PC-9 (cell line): ENCODE results near the gene NDUFAF8. TPM values are rescaled to one million over a fixed set of nuclear protein-coding genes. Genes with fewer than 3 reads are reported as not detected.
A peak's percentile ranks its signal among the peaks of the same experiment; 100 is the strongest.

Experiments used
- BruUV-seq: library from RNA; stranded (reverse); fragments of 400-500 nt; replicated peaks from 2 replicates; lab custom pipeline; 2021; lab: Mats Ljungman, UMichigan
- CTCF ChIA-PET: fragments of 300-600 bp; sonication (Branson Sonifier 250); formaldehyde crosslinking; loops from one replicate; lab custom pipeline; 2022; ENCODE audit warnings: antibody characterized with exemption; lab: Charles Lee
- POLR2A ChIA-PET: fragments of 300-600 bp; sonication (Branson Sonifier 250); formaldehyde crosslinking; loops from one replicate; lab custom pipeline; 2022; ENCODE audit warnings: antibody characterized with exemption; ENCODE audit not compliant: unreplicated experiment; lab: Charles Lee
- DNase-seq, 2 experiments: peaks; one replicate each; pipeline versions ENCODE4 v3.0.0 to v3.0.0-alpha.2; 2015 to 2022; ENCODE audit warnings: mixed read lengths in 1 of 2
- H2AFZ ChIP-seq: fragments of 200-600 bp; sonication (generic); 2 replicates; pipeline ENCODE4 v1.8.1; 2017; ENCODE audit warnings: antibody characterized with exemption
- H3F3A ChIP-seq: fragments of 200-600 bp; sonication (generic); 2 replicates; pipeline ENCODE4 v1.8.1; 2017; ENCODE audit warnings: antibody characterized with exemption, mild to moderate bottlenecking, low read depth; ENCODE audit not compliant: insufficient read depth
- H3K27ac ChIP-seq: fragments of 200-600 bp; sonication (generic); 2 replicates; pipeline ENCODE4 v1.6.1; 2016; ENCODE audit warnings: mixed run types
- H3K27me3 ChIP-seq: fragments of 200-600 bp; sonication (generic); 2 replicates; pipeline ENCODE4 v1.6.1; 2016; ENCODE audit warnings: low read depth, mixed run types; ENCODE audit not compliant: insufficient read depth
- H3K36me3 ChIP-seq: fragments of 200-600 bp; sonication (generic); 2 replicates; pipeline ENCODE4 v1.6.1; 2016; ENCODE audit warnings: low read depth, mixed run types
- H3K4me1 ChIP-seq: fragments of 200-600 bp; sonication (generic); replicated peaks from 2 replicates; pipeline ENCODE4 v1.6.1; 2016; ENCODE audit warnings: mixed run types; ENCODE audit not compliant: insufficient read depth
- H3K4me2 ChIP-seq: fragments of 200-600 bp; sonication (generic); 2 replicates; pipeline ENCODE4 v1.6.1; 2017; ENCODE audit warnings: mixed run types
- H3K4me3 ChIP-seq: fragments of 200-600 bp; sonication (generic); 2 replicates; pipeline ENCODE4 v1.6.1; 2016; ENCODE audit warnings: mixed run types
- H3K79me2 ChIP-seq: fragments of 200-600 bp; sonication (generic); 2 replicates; pipeline ENCODE4 v1.6.1; 2017; ENCODE audit warnings: low read depth, mixed run types
- H3K9me2 ChIP-seq: fragments of 200-600 bp; sonication (generic); 2 replicates; pipeline ENCODE4 v1.8.1; 2017; ENCODE audit warnings: mild to moderate bottlenecking; ENCODE audit not compliant: insufficient read depth
- H3K9me3 ChIP-seq: fragments of 200-600 bp; sonication (generic); 2 replicates; pipeline ENCODE4 v1.8.1; 2016; ENCODE audit warnings: low read depth; ENCODE audit not compliant: insufficient read depth
- H4K20me1 ChIP-seq: fragments of 200-600 bp; sonication (generic); 2 replicates; pipeline ENCODE4 v1.8.1; 2017; ENCODE audit not compliant: insufficient read depth
- EZH2 ChIP-seq: fragments of 200-600 bp; sonication (generic); IDR thresholded peaks from 2 replicates; pipeline ENCODE4 v1.8.0; 2017; ENCODE audit warnings: antibody characterized with exemption, low read depth
- intact Hi-C: fragments of 100-400 bp; cut with micrococcal nuclease; formaldehyde crosslinking; loops from one replicate; pipeline ENCODE4 v1.10.0; 2022; ENCODE audit not compliant: unreplicated experiment
- total RNA-seq: library from RNA; stranded (reverse); gene quantifications from 2 replicates; pipeline ENCODE4 v1.2.3, GENCODE V29; 2021
- TF ChIP-seq, protein P1 (sequence below): fragments of 200-600 bp; sonication (generic); conservative IDR thresholded peaks from 2 replicates; pipeline ENCODE4 v1.6.1; 2017; ENCODE audit warnings: mixed run types, antibody characterized with exemption, mild to moderate bottlenecking, moderate library complexity

NDUFAF8 gene
- total RNA-seq, 1 experiment from 2014 or later: 53.3 TPM

DNA sequence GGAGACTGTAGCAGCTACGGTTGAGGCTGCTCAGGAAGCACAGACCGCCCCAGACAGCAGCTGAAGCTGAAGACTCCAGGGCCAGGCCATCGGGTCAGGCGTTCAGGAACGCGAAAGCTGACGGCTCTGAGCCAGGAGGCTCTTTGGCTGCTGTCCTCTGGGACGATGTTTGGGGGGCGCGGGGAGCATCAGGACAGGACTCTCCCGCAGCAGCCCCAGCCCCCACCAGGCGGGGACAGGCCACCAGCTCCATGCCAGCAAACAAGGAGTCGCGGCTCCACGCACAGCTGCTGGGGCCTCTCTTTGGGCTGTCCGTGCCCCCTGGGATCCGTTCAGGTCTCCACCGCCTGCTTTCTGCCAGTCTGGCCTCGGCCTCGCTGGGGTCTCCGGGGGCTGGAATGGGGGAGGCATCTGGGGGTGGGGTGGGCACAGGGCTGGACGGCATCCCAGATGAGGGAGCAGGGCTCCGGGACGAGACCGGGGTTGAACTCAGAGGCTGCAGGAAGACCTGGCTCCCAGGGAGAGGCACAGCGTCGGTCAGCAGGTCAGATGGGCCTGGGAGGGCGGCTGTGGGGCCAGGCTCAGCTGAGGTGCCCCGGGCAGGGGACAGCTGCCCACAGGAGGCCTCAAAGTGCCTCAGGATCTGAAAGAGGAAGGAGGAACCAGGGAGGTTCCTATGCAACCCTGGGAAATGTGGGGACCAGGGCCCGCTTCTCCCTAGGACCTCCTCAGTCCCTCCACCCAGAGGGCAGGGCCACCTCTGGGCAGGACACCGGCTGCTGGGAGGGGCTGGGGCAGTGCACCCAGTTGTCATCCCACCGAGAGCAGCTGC, 10.1 kb upstream of the NDUFAF8 start:
- Histone ChIP-seq H3K79me2 (no peaks in the 10 kb centered on the region), H3K36me3 (no peaks in the 10 kb centered on the region), H3K9me2 (no peaks in the 10 kb centered on the region), H3F3A (no peaks in the 10 kb centered on the region; the same call in 1 of the 2 replicates), H3K9me3 (no peaks in the 10 kb centered on the region), H3K4me3 (no peak overlapping the region), H3K4me1 (no peaks in the 10 kb centered on the region), H3K4me2 (no peak overlapping the region), H4K20me1 (no peaks in the 10 kb centered on the region), H2AFZ (no peak overlapping the region), H3K27ac (no peak overlapping the region), H3K27me3 (no peaks in the 10 kb centered on the region)
- no peak for DNase-seq
- BruUV-seq: no TSS peak
- ChIA-PET CTCF (no interaction called here), POLR2A (interaction anchor here (0.6 kb wide), 1 partner anchor 214 kb away, joined by 6 read pairs; no protein-coding TSS in a partner anchor)
- intact Hi-C loops: no loop called here
- TF ChIP-seq EZH2: no peak
- TF ChIP-seq, protein P1, sequence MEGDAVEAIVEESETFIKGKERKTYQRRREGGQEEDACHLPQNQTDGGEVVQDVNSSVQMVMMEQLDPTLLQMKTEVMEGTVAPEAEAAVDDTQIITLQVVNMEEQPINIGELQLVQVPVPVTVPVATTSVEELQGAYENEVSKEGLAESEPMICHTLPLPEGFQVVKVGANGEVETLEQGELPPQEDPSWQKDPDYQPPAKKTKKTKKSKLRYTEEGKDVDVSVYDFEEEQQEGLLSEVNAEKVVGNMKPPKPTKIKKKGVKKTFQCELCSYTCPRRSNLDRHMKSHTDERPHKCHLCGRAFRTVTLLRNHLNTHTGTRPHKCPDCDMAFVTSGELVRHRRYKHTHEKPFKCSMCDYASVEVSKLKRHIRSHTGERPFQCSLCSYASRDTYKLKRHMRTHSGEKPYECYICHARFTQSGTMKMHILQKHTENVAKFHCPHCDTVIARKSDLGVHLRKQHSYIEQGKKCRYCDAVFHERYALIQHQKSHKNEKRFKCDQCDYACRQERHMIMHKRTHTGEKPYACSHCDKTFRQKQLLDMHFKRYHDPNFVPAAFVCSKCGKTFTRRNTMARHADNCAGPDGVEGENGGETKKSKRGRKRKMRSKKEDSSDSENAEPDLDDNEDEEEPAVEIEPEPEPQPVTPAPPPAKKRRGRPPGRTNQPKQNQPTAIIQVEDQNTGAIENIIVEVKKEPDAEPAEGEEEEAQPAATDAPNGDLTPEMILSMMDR: no peak

DNA sequence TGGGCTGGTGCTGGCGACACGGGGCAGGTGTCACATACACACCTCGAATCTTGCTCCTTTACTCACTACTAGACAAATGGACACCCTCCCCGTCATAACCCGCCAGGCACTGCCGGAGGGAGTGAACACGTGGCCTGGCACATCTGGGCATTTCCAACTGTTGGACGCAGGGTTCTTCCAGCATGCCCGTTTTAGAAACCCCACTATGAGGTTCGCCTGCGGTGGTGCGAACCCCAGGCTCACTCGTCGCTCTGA, 9.5 kb upstream of the NDUFAF8 start:
- CTCF ChIA-PET: no interaction called here
- no peaks in the 10 kb centered on the region for H3K9me2 ChIP-seq

DNA sequence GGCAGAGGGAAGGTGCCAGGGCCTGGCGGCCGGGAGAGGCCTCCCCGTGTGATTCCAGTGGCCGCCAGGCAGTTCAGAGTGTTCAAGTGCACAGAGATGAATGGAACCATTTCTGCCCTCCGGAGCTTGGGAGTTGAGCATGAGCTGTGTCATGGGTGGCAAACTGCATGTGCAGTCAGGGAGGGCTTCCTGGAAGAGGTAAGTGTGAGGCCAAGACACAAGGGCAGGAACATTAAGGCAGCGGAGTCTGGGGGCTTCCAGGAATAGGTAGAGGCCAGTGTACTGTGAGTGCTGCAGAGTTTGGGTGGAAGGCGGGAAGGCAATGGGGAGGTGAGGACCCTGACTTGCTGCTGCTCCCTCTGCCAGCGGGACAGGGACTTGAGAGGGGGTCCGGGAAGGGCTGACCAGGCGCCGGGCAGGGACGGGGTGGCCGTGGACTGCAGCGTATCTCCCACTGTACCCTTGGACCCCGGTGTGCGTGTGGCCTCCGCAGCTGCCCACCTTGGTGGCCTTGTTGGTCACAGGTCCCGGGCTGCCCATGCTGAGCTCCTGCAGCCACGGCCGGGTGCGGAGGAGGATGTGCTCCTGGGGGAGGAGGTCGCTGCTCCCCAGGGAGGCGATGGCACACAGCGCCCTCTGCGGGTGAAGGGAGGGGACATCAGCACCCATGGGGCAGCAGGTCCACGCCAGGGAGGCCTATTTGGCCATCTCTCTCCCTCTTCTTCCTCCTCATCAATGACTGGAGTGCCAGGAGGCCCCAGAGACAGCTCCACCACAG, 8.9 kb upstream of the NDUFAF8 start:
- ChIA-PET CTCF (interaction anchor here (0.6 kb wide), 2 partner anchors 132 to 272 kb away, joined by 3 to 7 read pairs; no protein-coding TSS in a partner anchor), POLR2A (no interaction called here)
- intact Hi-C loops: no loop called here
- H4K20me1 ChIP-seq: no peaks in the 10 kb centered on the region
- no peaks in the 10 kb centered on the region for H3K9me3 ChIP-seq
- H3K4me3 ChIP-seq: no peak overlapping the region
- H3K4me2 ChIP-seq: no peak overlapping the region
- no peaks in the 10 kb centered on the region for H3K4me1 ChIP-seq
- H3F3A ChIP-seq: no peaks in the 10 kb centered on the region; the same call in 1 of the 2 replicates
- TF ChIP-seq EZH2: no peak
- TF ChIP-seq, protein P1: peak; percentile 57
- peak in 1 of 2 experiments; percentile 46 for DNase-seq
- no peak overlapping the region for H3K27ac ChIP-seq
- no TSS peak for BruUV-seq
- no peaks in the 10 kb centered on the region for H3K9me2 ChIP-seq
- H3K79me2 ChIP-seq: no peaks in the 10 kb centered on the region
- H2AFZ ChIP-seq: no peak overlapping the region
- H3K27me3 ChIP-seq: no peaks in the 10 kb centered on the region
- H3K36me3 ChIP-seq: no peaks in the 10 kb centered on the region

More for the DNA sequence above, 9.5 kb upstream of the NDUFAF8 start:
- no peak for TF ChIP-seq EZH2
- TF ChIP-seq, protein P1: no peak
- Histone ChIP-seq H3F3A (no peaks in the 10 kb centered on the region; the same call in 1 of the 2 replicates), H2AFZ (no peak overlapping the region), H3K4me1 (no peaks in the 10 kb centered on the region), H3K4me3 (no peak overlapping the region), H3K36me3 (no peaks in the 10 kb centered on the region), H3K27ac (no peak overlapping the region), H4K20me1 (no peaks in the 10 kb centered on the region), H3K79me2 (no peaks in the 10 kb centered on the region), H3K4me2 (no peak overlapping the region), H3K27me3 (no peaks in the 10 kb centered on the region), H3K9me3 (no peaks in the 10 kb centered on the region)
- POLR2A ChIA-PET: no interaction called here
- intact Hi-C loops: no loop called here
- BruUV-seq: no TSS peak
- DNase-seq: no peak
